Erythroblast (primary cell): Measurements from ENCODE around the gene LRRC31.

Experiments used
- GATA1 ChIP-seq: IDR thresholded peaks from 2 replicates; pipeline ENCODE4 v1.6.1; 2011; ENCODE audit warnings: low read depth, mild to moderate bottlenecking, control low read depth, low read length, moderate library complexity
- POLR2A ChIP-seq: IDR thresholded peaks from 2 replicates; pipeline ENCODE4 v1.6.1; 2011; ENCODE audit warnings: mild to moderate bottlenecking, low read length

- TF ChIP-seq POLR2A = no peak
- no peak for TF ChIP-seq GATA1
Observed at GRCh38 chr3:169825316-169825715, 44.4 kb downstream of the LRRC31 start.
